ENCODE data around the gene WDR64. TPM values are rescaled to one million over a fixed set of nuclear protein-coding genes. Genes with fewer than 3 reads are reported as not detected.
"Not testable (repeated sequence)": the region's sequence is repeated elsewhere in the genome, so short reads cannot be mapped to it uniquely, and the experiment has no call there.

The WDR64 gene
- total RNA-seq, 1 donor from 2014 or later, result not detected

DNA sequence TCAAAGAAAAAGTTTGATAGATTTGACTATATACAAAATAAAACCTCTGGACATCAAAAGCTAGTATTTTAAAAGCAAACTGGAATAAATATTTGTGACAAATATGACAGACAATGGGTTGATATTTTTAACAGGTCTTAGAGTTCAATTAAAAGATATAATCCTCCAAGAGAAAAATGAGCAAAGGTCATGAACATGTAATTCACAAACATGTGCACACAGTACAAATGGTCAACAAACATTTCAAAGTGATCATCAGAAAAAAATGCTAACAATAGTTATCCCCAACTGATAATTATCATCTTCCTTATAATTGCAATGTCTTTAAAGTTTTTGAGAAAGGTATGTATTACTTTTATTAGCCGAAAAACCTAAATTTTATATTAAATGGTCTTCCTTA, 32.0 kb downstream of the WDR64 start:
- no peak for DNase-seq
- intact Hi-C loops (cut with micrococcal nuclease), result no loop called here
- no peak for ATAC-seq

- intact Hi-C loops (cut with micrococcal nuclease), result no loop called here
- no peak for DNase-seq
- ATAC-seq, result no peak
Observed at GRCh38 chr1:241688940-241689368, 36.9 kb downstream of the WDR64 start.

DNA sequence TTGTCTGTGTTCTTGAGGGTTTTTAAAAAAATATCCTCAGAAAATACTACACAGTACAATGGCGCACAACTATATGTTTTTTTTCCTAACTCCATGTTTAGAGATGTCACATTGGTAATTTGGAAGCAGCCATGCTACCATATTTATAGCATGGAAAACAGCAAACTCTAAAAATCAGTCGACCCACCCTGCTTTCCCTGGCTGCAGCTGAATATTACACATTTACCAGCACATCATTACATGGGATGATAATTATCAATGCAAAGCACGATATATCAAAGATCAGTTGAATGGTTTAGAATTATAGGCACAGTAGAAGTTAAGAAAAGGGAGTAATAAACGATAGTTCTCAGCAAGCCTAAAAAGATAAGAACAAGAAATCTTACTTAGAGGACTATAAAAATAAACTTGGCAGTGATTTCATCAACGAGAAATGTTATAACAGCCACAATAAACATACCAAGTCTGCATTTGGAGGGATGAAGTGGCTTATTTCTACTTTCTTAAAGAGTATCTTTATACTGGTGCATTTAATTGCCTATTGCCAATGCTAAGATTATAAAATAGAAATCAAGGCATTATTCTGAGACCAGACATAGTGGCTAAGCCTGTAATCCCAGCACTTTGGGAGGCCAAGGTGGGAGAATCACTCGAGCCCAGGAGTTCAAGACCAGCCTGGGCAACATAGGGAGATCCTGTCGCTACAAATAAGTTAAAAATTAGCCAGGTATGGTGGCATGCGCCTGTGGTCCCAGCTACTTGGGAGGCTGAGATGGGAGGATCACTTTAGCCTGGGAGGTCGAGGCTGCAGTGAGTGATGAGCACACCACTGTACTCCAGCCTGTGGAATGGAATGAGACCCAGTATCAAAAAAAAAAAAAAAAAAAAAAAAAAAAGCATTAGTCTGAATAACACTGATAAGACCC, 43.4 kb downstream of the WDR64 start:
- intact Hi-C loops (cut with micrococcal nuclease), result no loop called here
- no peak for ATAC-seq
- DNase-seq, result no peak

DNA sequence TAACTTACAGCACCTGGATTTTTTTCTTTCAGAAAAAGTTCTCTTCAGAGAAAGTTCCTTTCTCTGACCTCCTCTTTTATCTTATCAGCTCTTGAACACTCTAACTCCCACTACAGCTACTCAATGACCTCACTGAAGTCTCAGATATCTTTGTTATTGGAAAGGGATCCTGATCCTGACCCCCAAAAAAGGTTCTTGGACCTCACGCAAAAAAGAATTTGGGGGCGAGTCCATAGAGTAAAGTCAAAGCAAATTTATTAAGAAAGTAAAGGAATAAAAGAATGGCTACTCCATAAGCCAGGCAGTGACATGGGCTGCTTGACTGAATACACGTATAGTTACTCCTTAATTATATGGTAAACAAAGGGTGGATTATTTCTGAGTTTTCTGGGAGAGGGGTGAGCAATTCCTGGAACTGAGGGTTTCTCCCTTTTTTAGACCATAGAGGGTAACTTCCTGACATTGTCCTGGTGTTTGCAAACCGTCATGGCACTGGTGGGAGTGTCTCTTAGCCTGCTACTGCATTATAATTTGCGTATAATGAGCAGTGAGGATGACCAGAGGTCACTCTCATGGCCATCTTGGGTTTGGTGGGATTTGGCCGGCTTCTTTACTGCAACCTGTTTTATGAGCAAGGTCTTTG, 44.2 kb downstream of the WDR64 start:
- intact Hi-C loops (cut with micrococcal nuclease), result no loop called here
- ATAC-seq, result no peak
- no peak for DNase-seq

- ATAC-seq (no peak), DNase-seq (no peak)
- intact Hi-C loops (cut with micrococcal nuclease), result no loop called here
Observed at GRCh38 chr1:241696815-241697639, 44.9 kb downstream of the WDR64 start.

- intact Hi-C loops (cut with micrococcal nuclease), result no loop called here
- ATAC-seq, result no peak
Observed at GRCh38 chr1:241697640-241698018, 45.5 kb downstream of the WDR64 start.

DNA sequence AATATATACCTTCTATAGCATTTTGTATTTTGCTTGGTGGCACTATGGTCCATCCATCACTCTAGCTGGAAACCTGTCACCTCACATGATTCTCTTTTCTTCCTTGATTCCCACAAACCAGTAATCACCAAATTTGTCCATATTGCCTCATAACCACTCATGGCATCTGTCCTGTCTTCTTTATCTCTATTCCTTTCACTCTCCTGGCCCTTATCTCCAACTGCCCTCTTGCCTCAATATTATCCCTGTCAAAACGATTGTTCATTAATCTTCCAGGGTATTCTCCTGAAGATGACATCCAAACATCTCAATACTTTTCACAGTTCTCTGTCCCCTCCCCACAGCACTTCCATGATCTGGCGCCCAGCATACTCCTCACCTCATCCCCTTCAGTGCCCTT, 46.1 kb downstream of the WDR64 start:
- DNase-seq, result no peak
- intact Hi-C loops (cut with micrococcal nuclease), result no loop called here
- no peak for ATAC-seq

More at GRCh38 chr1:241697640-241698018, 45.5 kb downstream of the WDR64 start:
- DNase-seq, result no peak

DNA sequence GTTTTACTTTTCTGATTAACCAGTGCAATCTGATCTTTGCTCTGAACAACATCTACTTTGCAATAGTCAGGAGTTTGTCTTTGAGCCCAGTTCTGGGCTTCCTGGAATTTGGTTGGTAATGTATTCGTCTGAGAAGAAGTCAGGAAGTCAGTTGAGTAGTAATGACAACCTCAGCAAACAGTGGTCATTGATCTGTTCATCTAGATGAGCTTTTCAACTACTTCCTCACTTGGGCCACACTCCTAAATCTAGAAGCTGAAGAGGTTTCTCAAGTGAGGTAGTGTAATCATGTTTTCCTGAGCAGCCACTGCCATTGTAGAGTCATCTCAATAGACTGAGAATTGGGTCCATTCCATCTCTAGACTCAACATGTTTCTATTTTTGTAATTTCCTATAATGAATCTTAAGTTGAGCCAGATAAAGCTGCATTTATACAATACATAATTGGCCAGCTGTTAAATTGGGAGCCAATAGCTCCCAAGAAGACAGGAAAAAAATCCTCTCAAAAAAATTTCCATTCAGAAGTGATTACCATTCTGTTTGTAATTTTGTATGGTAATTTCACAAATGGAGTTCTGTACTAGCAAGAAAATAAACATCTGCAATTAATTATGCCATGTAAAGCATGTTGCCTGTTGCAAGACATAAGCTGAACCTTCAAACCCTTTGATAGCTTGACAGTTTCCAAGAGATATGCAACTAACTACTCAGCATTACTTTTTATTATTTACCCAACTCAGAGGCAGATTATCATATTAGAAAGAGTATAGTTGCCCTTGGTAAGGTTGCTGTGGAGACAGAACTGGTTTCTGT, 49.6 kb downstream of the WDR64 start:
- intact Hi-C loops (cut with micrococcal nuclease), result no loop called here
- ATAC-seq (no peak), DNase-seq (no peak)

DNA sequence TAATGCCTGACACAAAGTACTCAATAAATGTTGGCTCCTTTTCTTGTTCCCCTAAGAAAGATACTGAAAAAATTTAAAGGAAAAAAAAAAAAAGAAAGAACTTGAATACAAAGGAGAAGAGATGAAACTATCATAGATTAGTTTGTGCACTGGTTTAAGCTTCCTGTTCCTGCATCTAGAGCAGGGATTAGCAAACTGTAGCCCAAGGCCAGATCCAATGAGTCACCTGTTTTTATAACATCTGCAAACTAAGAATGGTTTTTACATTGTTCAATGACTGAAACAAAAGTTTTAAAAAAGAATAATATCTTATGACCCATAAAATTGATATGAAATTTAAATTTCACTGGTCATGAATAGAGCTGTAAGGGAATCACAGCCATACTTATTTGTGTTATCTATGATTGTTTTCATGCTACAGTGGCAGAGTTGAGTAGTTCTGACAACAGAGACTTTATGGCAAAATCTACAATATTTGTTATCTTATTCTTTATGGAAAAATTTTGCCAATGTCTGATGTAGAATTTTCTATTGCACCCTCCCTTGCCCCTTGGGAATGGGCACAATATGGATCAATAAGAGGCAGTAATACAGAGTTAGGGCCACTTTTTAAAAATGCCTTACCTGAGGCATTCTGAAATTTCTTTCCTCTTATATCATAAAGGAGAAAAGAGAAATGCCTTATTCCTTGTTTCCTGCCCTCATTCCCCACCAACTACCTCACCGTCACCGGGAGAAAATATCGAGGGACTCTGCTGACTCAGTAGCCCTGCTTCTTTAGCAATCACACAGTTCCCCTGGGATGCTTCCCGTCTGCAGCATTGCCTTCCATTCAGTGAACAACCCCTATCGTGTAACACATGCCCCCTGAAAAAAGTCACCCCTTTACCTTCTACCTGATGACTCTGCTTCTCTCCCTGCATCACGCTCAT, 50.6 kb downstream of the WDR64 start:
- intact Hi-C loops (cut with micrococcal nuclease), result no loop called here
- DNase-seq, result no peak
- ATAC-seq, result no peak

DNA sequence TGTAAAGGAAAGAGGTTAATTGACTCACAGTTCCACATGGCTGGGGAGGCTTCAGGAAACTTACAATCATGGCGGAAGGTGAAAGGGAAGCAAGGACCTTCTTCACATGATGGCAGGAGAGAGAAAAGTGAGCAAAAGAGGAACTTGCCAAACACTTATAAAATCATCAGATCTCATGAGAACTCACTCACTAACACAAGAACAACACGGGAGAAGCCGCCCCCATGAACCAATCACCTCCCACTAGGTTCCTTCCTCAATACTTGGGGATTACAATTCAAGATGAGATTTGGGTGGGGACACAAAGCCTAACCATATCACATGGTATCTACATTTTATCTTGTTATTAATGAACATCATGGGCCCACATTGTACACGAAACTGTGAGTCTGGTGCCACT, 51.7 kb downstream of the WDR64 start:
- DNase-seq; intact Hi-C loops (cut with micrococcal nuclease); ATAC-seq: not testable (repeated sequence)

- intact Hi-C loops (cut with micrococcal nuclease), result no loop called here
- no peak for ATAC-seq
Observed at GRCh38 chr1:241706257-241706656, 54.2 kb downstream of the WDR64 start.

DNA sequence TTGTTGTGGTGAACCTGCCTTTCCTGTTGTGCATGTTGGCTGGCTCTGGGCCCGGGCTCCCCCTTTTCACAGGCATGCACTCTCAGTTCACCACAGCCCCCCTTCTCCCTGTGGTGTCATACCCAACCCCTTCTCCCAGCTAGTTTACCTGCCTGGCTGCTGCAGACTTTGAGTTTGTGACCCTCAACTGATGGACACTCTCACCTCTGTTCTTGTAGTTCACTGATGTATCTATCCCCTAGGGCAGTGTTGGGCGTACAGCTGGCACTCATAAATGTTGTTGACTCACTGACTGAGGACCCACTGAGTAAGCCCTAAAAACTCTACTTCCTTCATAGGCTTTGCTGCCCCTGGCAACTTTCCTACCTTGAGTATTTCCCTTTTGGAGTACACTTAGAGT, 54.9 kb downstream of the WDR64 start:
- intact Hi-C loops (cut with micrococcal nuclease), result no loop called here
- ATAC-seq (no peak), DNase-seq (no peak)

More at GRCh38 chr1:241706257-241706656, 54.2 kb downstream of the WDR64 start:
- no peak for DNase-seq

- ATAC-seq (no peak), DNase-seq (no peak)
- intact Hi-C loops (cut with micrococcal nuclease), result no loop called here
Observed at GRCh38 chr1:241707442-241707841, 55.4 kb downstream of the WDR64 start.

GRCh38 chr1:241711326-241711725, 59.2 kb downstream of the WDR64 start:
- no peak for ATAC-seq
- intact Hi-C loops (cut with micrococcal nuclease), result no loop called here

GRCh38 chr1:241713316-241713715, 61.2 kb downstream of the WDR64 start:
- intact Hi-C loops (cut with micrococcal nuclease), result no loop called here
- ATAC-seq (no peak), DNase-seq (no peak)

More at GRCh38 chr1:241711326-241711725, 59.2 kb downstream of the WDR64 start:
- no peak for DNase-seq

DNA sequence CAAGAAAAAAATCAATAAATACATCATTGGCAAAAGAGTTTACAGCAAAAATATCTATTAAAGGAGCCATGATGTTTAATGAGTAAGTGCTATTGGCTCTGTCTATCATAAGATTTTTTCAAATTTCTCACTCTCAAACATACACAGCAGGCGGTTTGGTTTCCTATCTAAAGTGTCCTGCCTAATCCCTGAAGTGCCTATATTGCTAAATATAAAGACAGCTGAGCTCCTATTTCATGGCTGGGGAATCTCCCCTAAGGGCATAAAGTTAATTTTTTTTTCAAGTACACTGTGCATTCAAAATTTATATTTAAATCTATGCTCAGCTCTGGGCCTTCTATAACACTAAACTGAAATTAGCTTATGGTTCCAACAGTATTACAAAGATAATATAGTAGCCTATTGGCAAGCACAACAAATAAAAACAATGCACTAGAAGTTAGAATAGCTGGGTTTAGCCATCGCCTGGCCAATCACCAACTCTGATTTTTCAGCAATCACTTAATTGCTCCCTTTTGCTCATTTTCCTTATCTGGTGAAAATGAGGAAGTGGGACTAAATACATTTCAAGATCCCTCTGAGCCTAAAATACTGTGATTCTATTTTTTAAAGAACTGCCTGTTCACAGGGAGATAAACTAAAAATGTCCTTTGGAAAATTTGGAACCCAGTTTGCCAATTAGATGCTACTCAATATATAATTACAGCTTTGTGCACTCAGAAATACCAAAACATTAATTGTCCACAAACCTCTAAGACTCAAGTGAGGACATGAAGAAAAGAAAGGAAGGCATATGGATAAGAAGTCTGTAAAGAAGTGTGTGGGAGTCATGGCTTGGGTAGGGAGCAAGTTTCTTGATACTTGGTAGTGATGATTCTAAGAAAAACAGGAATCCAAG, 62.5 kb downstream of the WDR64 start:
- intact Hi-C loops (cut with micrococcal nuclease), result no loop called here
- no peak for ATAC-seq

GRCh38 chr1:241715435-241715834, 63.4 kb downstream of the WDR64 start:
- no peak for DNase-seq
- no peak for ATAC-seq
- intact Hi-C loops (cut with micrococcal nuclease), result no loop called here

More for the DNA sequence above, 62.5 kb downstream of the WDR64 start:
- no peak for DNase-seq

Measured in left ventricle myocardium superior (tissue), 1 donor.